Dermis blood vessel endothelial cell (primary cell): Measurements from ENCODE around the gene LY86. TPM values are rescaled to one million over a fixed set of nuclear protein-coding genes. Genes with fewer than 3 reads are reported as not detected.

ENCODE experiments used
- DNase-seq: peaks from one replicate; pipeline ENCODE4 v3.0.0; 2010
- total RNA-seq: library from RNA; depleted of rRNA; stranded (reverse); fragments of >200 nt; gene quantifications from 2 replicates; pipeline ENCODE4 v1.2.3, GENCODE V29; 2014

Gene LY86
- total RNA-seq, 1 donor from 2014 or later, result not detected

- no peak for DNase-seq
Measured at GRCh38 chr6:6683969-6684833, 95.7 kb downstream of the LY86 start.

- no peak for DNase-seq
Measured at GRCh38 chr6:6685249-6686040, 96.9 kb downstream of the LY86 start.

GRCh38 chr6:6686176-6686575 lies 97.7 kb downstream of the LY86 start:
- no peak for DNase-seq

GRCh38 chr6:6686748-6687601 lies 98.5 kb downstream of the LY86 start:
- peak; percentile 99 for DNase-seq

GRCh38 chr6:6688283-6688682 lies 99.8 kb downstream of the LY86 start:
- no peak for DNase-seq

GRCh38 chr6:6688951-6689350 lies 100.4 kb downstream of the LY86 start:
- DNase-seq, result peak; percentile 56

- peak; percentile 78 for DNase-seq
Measured at GRCh38 chr6:6689400-6690143, 101.1 kb downstream of the LY86 start.

GRCh38 chr6:6690144-6690483 lies 101.6 kb downstream of the LY86 start:
- DNase-seq, result no peak

- no peak for DNase-seq
Measured at GRCh38 chr6:6694368-6694780, 105.9 kb downstream of the LY86 start.

- DNase-seq, result no peak
Measured at GRCh38 chr6:6694825-6695624, 106.5 kb downstream of the LY86 start.

- DNase-seq, result no peak
Measured at GRCh38 chr6:6695625-6696276, 107.2 kb downstream of the LY86 start.

- DNase-seq, result peak; percentile 94
Measured at GRCh38 chr6:6696867-6697531, 108.5 kb downstream of the LY86 start.

- DNase-seq, result peak; percentile 53
Measured at GRCh38 chr6:6697620-6698019, 109.1 kb downstream of the LY86 start.

- DNase-seq, result peak; percentile 82
Measured at GRCh38 chr6:6699741-6700367, 111.3 kb downstream of the LY86 start.

- no peak for DNase-seq
Measured at GRCh38 chr6:6700407-6701270, 112.1 kb downstream of the LY86 start.

- no peak for DNase-seq
Measured at GRCh38 chr6:6701864-6702263, 113.3 kb downstream of the LY86 start.

- DNase-seq, result no peak
Measured at GRCh38 chr6:6703699-6704098, 115.2 kb downstream of the LY86 start.
